ENCODE measurements around the gene RRM1. TPM values are rescaled to one million over a fixed set of nuclear protein-coding genes. Genes with fewer than 3 reads are reported as not detected.
"Not testable (repeated sequence)": the region's sequence is repeated elsewhere in the genome, so short reads cannot be mapped to it uniquely, and the experiment has no call there.

The RRM1 gene
- total RNA-seq, 1 donor from 2014 or later = 28.9 TPM

DNA sequence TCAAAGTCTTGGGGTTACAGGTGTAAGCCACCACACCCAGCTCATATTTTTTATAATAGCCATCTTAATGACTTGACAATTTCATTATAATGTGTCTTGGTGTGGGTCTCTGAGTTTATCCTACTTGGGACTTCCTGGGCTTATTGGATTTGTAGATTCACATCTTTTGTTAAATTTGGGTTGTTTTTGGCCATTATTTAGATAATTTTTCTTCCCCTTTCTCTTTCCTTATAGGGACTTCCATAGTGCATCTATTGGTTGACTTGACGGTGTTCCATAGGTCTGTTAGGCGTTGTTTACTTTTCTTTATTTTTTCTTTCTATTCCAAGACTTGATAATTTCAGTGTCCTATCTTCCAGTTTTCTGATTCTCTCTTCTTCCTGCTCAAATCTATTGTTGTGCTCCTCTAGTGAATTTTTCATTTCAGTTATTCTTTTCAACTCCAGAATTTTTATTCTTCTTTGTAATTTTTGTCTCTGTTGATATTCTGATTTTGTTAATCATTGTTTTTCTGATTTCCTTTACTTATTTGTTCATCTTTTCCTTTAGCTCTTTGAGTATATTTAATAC lies 45.6 kb downstream of the RRM1 start:
- DNase-seq (ENCODE audit: low spot score) = no peak

DNA sequence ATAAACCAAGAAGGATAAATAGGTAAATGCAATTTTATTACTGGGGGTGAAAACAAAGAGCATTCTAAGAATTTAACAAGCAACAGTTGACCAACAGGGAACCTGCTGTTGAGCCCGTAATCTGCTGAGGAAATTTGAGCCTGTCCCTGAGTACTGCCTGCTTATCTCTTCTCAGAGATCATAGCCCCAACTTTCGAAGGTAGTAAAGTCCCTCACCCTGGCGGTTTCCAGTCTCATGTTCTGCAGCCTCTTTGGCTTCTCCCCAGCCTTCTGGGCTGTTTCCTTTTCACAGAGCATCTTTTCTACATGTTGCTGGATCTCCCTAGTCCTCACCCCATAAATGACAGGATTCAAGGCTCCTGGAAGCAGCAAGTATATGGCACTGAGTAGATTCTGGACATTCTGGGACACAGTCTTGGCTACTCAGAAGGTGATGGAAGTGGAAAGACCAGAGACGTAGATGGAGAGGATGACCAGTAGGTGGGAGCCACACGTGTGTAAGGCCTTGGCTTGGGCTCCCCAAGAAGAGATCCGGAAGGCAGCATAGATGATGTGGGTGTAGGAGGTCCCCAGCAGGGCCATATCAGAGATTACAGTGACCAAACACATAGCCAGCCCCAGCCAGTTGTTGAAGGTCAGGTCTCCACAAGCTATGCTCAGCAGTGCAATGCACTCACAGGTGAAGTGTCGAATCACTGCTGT lies 51.6 kb downstream of the RRM1 start:
- no peak for DNase-seq (ENCODE audit: low spot score)

DNA sequence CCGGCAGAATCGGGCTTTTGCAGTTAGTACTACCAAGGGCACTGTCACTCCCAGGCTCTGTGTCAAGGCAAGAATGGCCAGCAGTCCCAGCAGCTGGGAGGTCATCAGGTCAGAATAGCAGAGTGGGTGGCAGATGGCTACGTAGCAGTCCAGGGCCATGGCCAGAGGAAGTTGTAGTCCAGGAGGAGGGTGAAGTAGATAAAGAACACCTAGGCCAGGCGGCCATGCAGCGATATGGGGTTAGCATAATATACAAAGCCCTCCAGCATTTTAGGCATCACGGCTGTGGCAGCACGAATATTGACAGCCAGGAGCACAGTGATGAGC lies 52.1 kb downstream of the RRM1 start:
- no peak for DNase-seq (ENCODE audit: low spot score)

DNA sequence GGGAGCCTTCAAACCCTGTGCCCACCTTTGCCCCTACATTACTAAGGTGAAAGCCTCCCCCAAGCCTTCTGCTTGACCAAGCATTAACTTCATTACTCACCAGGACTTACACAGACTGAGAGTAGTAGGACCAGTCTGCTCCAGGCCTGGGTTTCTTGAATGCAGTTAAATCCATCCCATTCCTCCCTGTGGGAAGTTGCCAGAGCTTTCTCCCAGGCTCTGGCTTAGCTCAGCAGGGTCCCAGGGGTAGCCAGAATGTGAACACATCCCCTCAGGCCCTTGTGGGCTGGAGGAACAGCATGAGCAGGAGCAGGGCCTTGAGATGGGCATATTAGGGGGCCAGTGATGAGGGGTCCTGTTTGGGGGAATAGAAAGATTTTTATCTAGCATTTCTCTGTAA lies 59.9 kb downstream of the RRM1 start:
- no peak for DNase-seq (ENCODE audit: low spot score)

- no peak for DNase-seq (ENCODE audit: low spot score)
Measured at GRCh38 chr11:4156571-4156970, 62.0 kb downstream of the RRM1 start.

GRCh38 chr11:4158818-4159217 lies 64.2 kb downstream of the RRM1 start:
- not testable (repeated sequence) for DNase-seq (ENCODE audit: low spot score)

DNA sequence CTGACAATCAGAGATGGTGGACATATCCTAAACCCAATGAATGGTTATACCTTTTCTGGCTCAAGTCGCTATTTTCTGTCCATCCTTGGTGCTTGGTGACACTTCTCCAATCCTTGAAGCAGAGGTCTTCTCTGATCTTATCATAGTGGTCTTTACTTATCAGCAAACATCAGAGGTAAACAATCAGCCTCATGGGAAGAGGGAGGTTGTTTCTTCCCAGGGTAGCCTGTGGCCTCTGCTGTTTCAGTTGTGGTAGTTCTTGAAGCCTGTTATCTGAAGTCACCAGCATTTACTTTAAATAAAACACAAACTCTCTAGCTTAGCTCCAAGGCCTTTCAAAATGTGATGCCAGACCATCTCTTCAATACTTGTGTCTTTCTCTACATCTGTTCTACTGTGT lies 66.7 kb downstream of the RRM1 start:
- DNase-seq (ENCODE audit: low spot score) = no peak

GRCh38 chr11:4164884-4165590 lies 70.4 kb downstream of the RRM1 start:
- no peak for DNase-seq (ENCODE audit: low spot score)

GRCh38 chr11:4167292-4167691 lies 72.7 kb downstream of the RRM1 start:
- no peak for DNase-seq (ENCODE audit: low spot score)

GRCh38 chr11:4167758-4168157 lies 73.2 kb downstream of the RRM1 start:
- DNase-seq (ENCODE audit: low spot score) = no peak

- not testable (repeated sequence) for DNase-seq (ENCODE audit: low spot score)
Measured at GRCh38 chr11:4175620-4176350, 81.2 kb downstream of the RRM1 start.

DNA sequence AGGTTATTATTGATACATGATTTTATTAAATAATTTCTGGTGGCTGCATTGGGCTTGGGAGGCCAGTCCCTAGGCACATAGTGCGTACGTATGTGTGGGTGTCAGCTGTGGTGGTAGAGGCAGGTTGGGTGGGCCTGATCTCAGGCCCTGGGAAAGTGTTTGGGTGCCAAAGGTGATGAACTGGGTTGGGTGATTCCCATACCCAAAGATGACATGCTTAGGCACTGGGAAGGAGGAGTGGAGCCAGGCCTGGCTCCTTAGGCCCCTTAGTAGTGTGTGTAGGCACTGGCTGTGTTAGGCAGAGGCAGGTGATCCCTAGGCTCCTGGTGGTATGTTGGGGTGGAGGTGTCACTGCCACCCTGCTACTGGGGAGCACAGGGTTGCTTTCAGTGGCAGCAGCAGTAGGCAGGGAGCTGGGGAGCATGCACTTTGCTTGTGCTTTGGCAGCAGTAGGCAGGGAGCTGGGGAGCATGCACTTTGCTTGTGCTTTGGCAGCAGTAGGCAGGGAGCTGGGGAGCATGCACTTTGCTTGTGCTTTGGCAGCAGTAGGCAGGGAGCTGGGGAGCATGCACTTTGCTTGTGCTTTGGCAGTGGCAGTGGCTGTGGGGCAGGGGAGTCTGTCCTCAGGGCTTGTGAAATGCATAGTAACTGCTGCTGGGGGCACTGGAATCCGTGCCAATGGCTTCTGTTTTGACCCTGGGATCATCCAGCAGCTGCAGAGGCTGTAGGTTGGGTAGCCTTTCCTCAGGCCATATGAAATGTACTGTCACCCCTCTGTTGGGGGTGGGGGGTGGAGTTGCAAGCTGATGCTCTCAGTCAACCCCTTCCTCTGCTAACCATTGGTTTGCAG lies 84.4 kb downstream of the RRM1 start:
- no peak for DNase-seq (ENCODE audit: low spot score)

- DNase-seq (ENCODE audit: low spot score) = no peak
Measured at GRCh38 chr11:4180441-4181183, 86.0 kb downstream of the RRM1 start.

DNA sequence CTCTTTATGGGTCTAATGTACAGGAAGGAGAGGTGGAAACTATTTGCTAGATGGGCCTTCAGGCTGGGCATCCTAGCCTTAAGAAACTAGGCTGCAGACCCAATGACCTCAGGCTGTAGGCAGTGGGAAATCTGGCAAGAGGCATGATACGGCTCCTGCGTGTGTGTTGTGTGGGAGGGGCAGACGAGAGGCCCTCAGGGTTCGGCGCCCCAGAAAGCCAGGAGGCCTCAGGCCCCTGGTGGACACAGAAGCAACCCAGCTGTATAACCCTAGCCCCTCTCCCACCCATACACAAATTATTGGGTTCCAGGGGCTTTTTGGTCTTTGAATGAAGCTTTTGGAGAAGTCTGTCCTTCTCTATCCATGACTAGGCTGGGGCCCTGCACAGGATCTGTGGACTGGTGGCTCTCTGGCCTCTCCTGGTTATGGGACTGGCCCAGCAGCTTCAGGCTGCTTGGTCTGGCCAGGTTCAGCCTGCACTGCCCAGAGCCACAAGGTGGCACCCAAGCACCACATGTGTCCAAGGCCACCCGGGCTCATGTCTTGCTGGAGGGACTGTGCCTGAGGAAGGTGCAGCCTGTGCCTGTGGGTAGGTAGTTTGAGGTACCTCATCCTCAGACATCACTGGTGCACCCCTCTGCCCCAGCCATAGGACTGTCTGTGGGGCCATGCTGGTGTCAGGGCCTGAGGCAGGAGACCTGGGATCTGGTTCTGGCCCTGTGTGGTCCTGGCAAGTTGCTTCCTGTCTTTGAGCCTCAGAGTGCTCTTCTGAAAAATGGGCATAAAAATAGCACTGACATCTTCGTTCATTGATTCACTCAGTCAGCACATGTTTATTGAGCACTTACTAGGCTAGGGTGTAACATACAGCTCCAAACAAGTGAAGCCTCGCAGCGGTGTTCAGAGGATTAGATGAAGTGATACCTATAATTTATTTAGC lies 87.5 kb downstream of the RRM1 start:
- no peak for DNase-seq (ENCODE audit: low spot score)

DNA sequence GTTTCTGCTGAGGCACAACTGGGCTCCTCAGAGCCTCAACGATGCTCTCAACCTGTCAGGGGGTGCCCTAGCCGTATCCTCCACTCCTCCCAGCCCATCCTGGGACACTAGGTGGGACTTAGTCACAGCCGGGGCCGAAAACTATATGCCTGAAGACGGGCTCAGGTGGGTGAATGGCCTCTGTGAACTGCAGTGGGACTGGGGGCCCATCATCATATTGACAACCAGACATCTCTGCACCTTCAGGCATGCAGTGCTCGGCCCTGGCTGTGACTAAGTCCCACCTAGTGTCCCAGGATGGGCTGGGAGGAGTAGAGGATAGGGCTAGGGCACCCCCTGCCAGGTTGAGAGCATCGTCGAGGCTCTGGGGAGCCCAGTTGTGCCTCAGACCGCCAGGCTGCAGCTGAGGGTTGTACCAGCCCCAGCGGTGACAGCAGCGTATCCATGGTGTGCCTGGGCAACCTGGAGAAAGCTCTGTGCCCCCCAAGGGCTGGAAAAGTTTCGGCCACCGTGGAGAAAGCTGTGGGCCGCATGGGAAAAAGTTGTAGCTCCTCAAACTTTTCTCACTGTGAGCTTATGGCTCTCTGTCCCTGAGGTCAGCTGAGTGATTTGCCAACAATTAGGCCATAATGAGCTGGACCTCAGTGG lies 88.9 kb downstream of the RRM1 start:
- no peak for DNase-seq (ENCODE audit: low spot score)

DNA sequence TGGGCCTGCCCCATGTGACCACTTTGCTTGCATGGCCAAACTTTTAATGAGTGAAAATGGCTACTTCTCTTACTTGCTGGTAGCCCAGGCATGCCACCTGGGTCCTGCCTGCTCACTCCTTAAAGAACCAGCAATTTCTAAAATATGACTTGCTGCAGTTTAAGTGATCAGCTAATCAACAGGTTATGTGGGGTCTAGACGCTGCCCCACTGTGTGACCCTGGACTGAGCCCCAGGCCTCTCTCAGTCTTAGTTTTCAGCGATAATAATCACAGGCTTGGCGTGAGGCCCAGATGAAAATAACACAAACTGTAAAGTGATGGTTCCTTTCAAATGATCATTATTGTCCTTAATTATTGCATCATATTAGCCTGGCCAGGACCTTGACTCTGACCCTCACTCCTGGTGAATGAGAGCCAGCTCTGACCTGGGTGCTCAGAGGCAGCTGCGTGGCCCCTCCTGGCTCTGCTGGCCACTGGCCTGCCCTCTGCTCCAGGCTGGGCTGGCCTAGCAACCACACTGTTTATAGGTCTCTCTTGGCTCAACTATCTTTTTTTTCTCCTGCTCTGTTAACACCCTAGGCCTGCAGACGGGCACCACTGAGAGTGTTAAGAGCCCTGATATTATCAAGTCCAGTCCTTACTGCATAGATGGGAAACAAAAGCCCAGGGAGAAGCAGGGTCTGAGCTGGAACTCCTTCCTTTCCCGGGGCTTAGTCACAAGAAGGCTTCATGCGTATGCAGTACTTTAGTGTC lies 89.7 kb downstream of the RRM1 start:
- DNase-seq (ENCODE audit: low spot score) = no peak

GRCh38 chr11:4185561-4185960 lies 91.0 kb downstream of the RRM1 start:
- no peak for DNase-seq (ENCODE audit: low spot score)

DNA sequence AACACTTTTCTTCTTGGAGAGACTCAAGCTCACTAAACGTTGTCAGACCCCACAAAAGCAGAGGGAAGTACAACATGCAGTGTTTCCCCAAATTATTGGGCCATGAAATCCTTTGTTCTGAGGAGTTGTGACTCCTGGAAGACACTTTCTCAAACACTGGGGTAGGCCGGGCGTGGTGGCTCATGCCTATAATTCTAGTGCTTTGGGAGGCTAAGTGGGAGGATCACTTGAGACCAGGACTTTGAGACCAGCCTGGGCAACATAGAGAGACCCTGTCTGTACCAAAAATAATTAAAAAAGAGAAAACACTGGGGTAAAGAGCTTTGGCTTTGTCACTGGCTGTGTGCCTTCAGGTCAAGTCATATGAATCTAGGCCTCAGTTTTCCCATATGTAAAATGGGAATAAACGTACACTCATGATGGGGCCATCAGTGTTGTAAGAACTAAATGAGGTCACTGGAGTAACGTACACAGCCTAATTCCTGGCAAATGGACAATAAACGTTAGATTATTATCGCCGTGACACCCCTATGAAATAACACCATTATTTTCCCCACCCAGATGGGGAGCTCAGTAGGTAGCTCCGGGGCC lies 92.0 kb downstream of the RRM1 start:
- DNase-seq (ENCODE audit: low spot score) = no peak

All from ureter (tissue), 1 donor.